Transverse colon (tissue), 4 donors: ENCODE data around the gene LRRC4. TPM values are rescaled to one million over a fixed set of nuclear protein-coding genes. Genes with fewer than 3 reads are reported as not detected.

Experiments
- DNase-seq: peaks from one replicate; pipeline ENCODE4 v3.0.0-alpha.2; 2019
- H3K27ac ChIP-seq, 4 donors: fragments of 200-600 bp; sonication (generic); 2 replicates each; pipeline ENCODE4 v1.5.1; 2016 to 2018; ENCODE audit warnings: inconsistent platforms in 4 of 4
- H3K27me3 ChIP-seq: fragments of 200-600 bp; sonication (generic); 2 replicates; pipeline ENCODE4 v1.5.1; 2017; ENCODE audit warnings: inconsistent platforms
- H3K36me3 ChIP-seq, 4 donors: fragments of 200-600 bp; sonication (generic); 2 replicates each; pipeline ENCODE4 v1.5.1; 2017 to 2019; ENCODE audit warnings: inconsistent platforms in 4 of 4
- H3K4me1 ChIP-seq, 4 donors: fragments of 200-600 bp; sonication (generic); 2 replicates each; pipeline ENCODE4 v1.5.1; 2017 to 2020; ENCODE audit warnings: inconsistent platforms in 4 of 4
- H3K4me3 ChIP-seq, 4 donors: fragments of 200-600 bp; sonication (generic); 1 replicate in 1 of 4; 2 replicates in 3 of 4; pipeline versions ENCODE4 v1.5.1 to v1.6.1; 2017 to 2019; ENCODE audit warnings: inconsistent platforms in 4 of 4
- H3K9me3 ChIP-seq, 2 donors: fragments of 200-600 bp; sonication (generic); 2 replicates each; pipeline ENCODE4 v1.5.1; 2017 to 2019; ENCODE audit warnings: inconsistent platforms in 2 of 2
- CTCF ChIP-seq, 5 experiments: fragments of 200-600 bp in 3 of 5; fragments of 450-650 bp in 2 of 5; sonication (generic) in 3 of 5; IDR thresholded peaks; 1 replicate in 2 of 5; 2 replicates in 3 of 5; pipeline ENCODE4 v1.5.1; 2016 to 2017; ENCODE audit warnings: antibody characterized with exemption in 5 of 5, inconsistent platforms in 3 of 5, mild to moderate bottlenecking in 2 of 5, moderate library complexity in 1 of 5
- EP300 ChIP-seq: sonication (generic); formaldehyde crosslinking; IDR thresholded peaks from one replicate; pipeline ENCODE4 v1.6.1; 2017; ENCODE audit warnings: antibody characterized with exemption, low read depth
- POLR2A ChIP-seq: fragments of 450-650 bp; IDR thresholded peaks from one replicate; pipeline ENCODE4 v1.6.1; 2016; ENCODE audit warnings: antibody characterized with exemption, mild to moderate bottlenecking, moderate library complexity
- POLR2AphosphoS5 ChIP-seq, 3 donors: sonication (generic); formaldehyde crosslinking; IDR thresholded peaks; one replicate each; pipeline ENCODE4 v1.6.1; 2016; ENCODE audit warnings: antibody characterized with exemption in 3 of 3
- WGBS, 2 donors: methylation state at CpG; one replicate each; pipeline ENCODE4 v1.1.5; 2018; ENCODE audit warnings: low coverage in 1 of 2; 5-methylcytosine and 5-hydroxymethylcytosine counted together
- in situ Hi-C, 4 donors: fragments of 200-750 bp; cut with MboI; loops; one replicate each; pipeline versions ENCODE4 v1.15.0 to v1.15.1; 2017; ENCODE audit warnings: low sequenced_read_pairs in 3 of 4, low pct_ligation_motif_present in 1 of 4, low pct_unique_long_range_greater_than_20kb in 1 of 4
- intact Hi-C: fragments of 100-400 bp; cut with DNase I; formaldehyde crosslinking; loops from one replicate; pipeline ENCODE4 v1.15.1; 2023; ENCODE audit warnings: low total_unique reads
- total RNA-seq, 4 donors: library from RNA; depleted of rRNA; stranded (reverse); fragments of >200 nt; gene quantifications; one replicate each; pipeline ENCODE4 v1.1.0, GENCODE V29; 2016

Gene LRRC4
- total RNA-seq, 4 donors from 2014 or later, result 0.20 to 1.2 (median 0.96) TPM

GRCh38 chr7:128059143-128059988 is 28.1 kb upstream of the LRRC4 start:
- no peaks in the 10 kb centered on the region for H3K36me3 ChIP-seq
- intact Hi-C loops, result no loop called here
- in situ Hi-C loops, result no loop called here
- DNase-seq, result no peak
- no peak overlapping the region for H3K27ac ChIP-seq
- H3K27me3 ChIP-seq, result no peaks in the 10 kb centered on the region
- no peak for TF ChIP-seq CTCF (IDR thresholded peaks at IDR 0.05)
- TF ChIP-seq POLR2A, result no peak
- no peak for TF ChIP-seq POLR2AphosphoS5 (IDR thresholded peaks at IDR 0.05)
- TF ChIP-seq EP300, result no peak
- no peak overlapping the region for H3K4me3 ChIP-seq
- no peaks in the 10 kb centered on the region for H3K9me3 ChIP-seq
- H3K4me1 ChIP-seq, result no peaks in the 10 kb centered on the region
- WGBS, 2 donors, result 88 to 89% methylated on average over 4 to 7 of the region's 7 CpGs

- TF ChIP-seq POLR2AphosphoS5 (IDR thresholded peaks at IDR 0.05), result no peak
- no peak for TF ChIP-seq CTCF (IDR thresholded peaks at IDR 0.05)
- TF ChIP-seq EP300, result no peak
- no peak for TF ChIP-seq POLR2A
- Histone ChIP-seq H3K27ac (no peak overlapping the region), H3K27me3 (no peaks in the 10 kb centered on the region), H3K4me1 (peaks cover 0 to 5% (median 3%) of the 10 kb centered on the region in 4 donors), H3K9me3 (no peaks in the 10 kb centered on the region), H3K4me3 (no peak overlapping the region), H3K36me3 (no peaks in the 10 kb centered on the region)
- intact Hi-C loops (no loop called here), in situ Hi-C loops (no loop called here)
- no peak for DNase-seq
- WGBS, 2 donors, result 75 to 89% methylated on average over 1 of the region's 1 CpG
Observed at GRCh38 chr7:128057909-128058308, 26.7 kb upstream of the LRRC4 start.

GRCh38 chr7:128056901-128057300 is 25.7 kb upstream of the LRRC4 start:
- intact Hi-C loops, result no loop called here
- Histone ChIP-seq H3K27me3 (no peaks in the 10 kb centered on the region), H3K27ac (no peak overlapping the region), H3K9me3 (no peaks in the 10 kb centered on the region), H3K36me3 (no peaks in the 10 kb centered on the region), H3K4me3 (no peak overlapping the region), H3K4me1 (peaks cover 0 to 11% (median 7%) of the 10 kb centered on the region in 4 donors)
- WGBS, 2 donors, result 93 to 94% methylated on average over 7 to 8 of the region's 8 CpGs
- no peak for DNase-seq
- in situ Hi-C loops, result no loop called here
- TF ChIP-seq EP300, result no peak
- no peak for TF ChIP-seq CTCF (IDR thresholded peaks at IDR 0.05)
- no peak for TF ChIP-seq POLR2AphosphoS5 (IDR thresholded peaks at IDR 0.05)
- no peak for TF ChIP-seq POLR2A

DNA sequence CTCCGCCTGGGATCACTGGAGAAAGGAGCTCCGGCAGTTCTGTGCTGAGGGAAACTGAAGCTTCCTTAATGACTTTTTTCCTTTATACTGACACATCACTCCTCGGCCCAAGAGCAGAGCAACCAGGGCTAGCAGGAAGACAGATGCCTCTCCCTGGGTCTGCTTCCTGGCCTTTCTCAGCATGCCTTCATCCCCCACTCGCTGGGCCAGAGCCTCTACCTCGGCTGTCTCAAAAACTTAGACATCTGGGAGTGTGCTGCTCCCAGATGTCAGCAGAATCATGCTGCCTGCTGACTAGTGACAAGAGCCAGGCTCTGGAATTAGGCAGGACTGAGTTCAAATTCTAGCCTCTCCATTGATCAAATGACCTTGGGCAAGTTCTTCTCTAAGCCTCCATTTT is 24.4 kb upstream of the LRRC4 start:
- no peak for TF ChIP-seq CTCF (IDR thresholded peaks at IDR 0.05)
- TF ChIP-seq POLR2AphosphoS5 (IDR thresholded peaks at IDR 0.05), result no peak
- TF ChIP-seq POLR2A, result no peak
- no peak for TF ChIP-seq EP300
- WGBS, 2 donors, result 92% methylated on average over 5 of the region's 5 CpGs; no CpG with 5 or more reads in 1 of the 2 donors
- Histone ChIP-seq H3K36me3 (no peaks in the 10 kb centered on the region), H3K27ac (no peak overlapping the region), H3K4me1 (peaks cover 0 to 11% (median 7%) of the 10 kb centered on the region in 4 donors), H3K4me3 (no peak overlapping the region), H3K27me3 (no peaks in the 10 kb centered on the region), H3K9me3 (no peaks in the 10 kb centered on the region)
- DNase-seq, result no peak
- in situ Hi-C loops (no loop called here), intact Hi-C loops (no loop called here)
